ENCODE data around the gene DEXI. TPM values are rescaled to one million over a fixed set of nuclear protein-coding genes. Genes with fewer than 3 reads are reported as not detected.

The DEXI gene
- total and polyA plus RNA-seq, 2 experiments from 2014 or later = 92.1 to 115 TPM

- no peak for DNase-seq (ENCODE audit: low read depth in 1 of 2, low spot score in 1 of 2)
- no peaks in the 10 kb centered on the region for H3K9me3 ChIP-seq (ENCODE audit: low read depth)
- peaks cover 48% of the 10 kb centered on the region for H3K27me3 ChIP-seq
- H3K4me3 ChIP-seq = no peak overlapping the region
- no peaks in the 10 kb centered on the region for H3K36me3 ChIP-seq
- H3K27ac ChIP-seq = no peak overlapping the region
- H3K4me1 ChIP-seq (ENCODE audit: low read depth) = no peaks in the 10 kb centered on the region
- TF ChIP-seq CTCF (IDR thresholded peaks at IDR 0.05; ENCODE audit: low read depth, low read length) = no peak
Observed at GRCh38 chr16:10881479-10882030, 60.7 kb downstream of the DEXI start.

- TF ChIP-seq CTCF (IDR thresholded peaks at IDR 0.05; ENCODE audit: low read depth, low read length) = no peak
- no peaks in the 10 kb centered on the region for H3K36me3 ChIP-seq
- peaks cover 51% of the 10 kb centered on the region for H3K27me3 ChIP-seq
- DNase-seq (ENCODE audit: low read depth in 1 of 2, low spot score in 1 of 2) = no peak
- no peaks in the 10 kb centered on the region for H3K4me1 ChIP-seq (ENCODE audit: low read depth)
- H3K9me3 ChIP-seq (ENCODE audit: low read depth) = no peaks in the 10 kb centered on the region
- no peak overlapping the region for H3K4me3 ChIP-seq
- H3K27ac ChIP-seq = no peak overlapping the region
Observed at GRCh38 chr16:10880594-10881452, 61.4 kb downstream of the DEXI start.

- Histone ChIP-seq H3K27me3 (peaks cover 58% of the 10 kb centered on the region), H3K36me3 (no peaks in the 10 kb centered on the region), H3K4me3 (no peak overlapping the region), H3K27ac (no peak overlapping the region), H3K4me1 (ENCODE audit: low read depth) (no peaks in the 10 kb centered on the region), H3K9me3 (ENCODE audit: low read depth) (no peaks in the 10 kb centered on the region)
- no peak for DNase-seq (ENCODE audit: low read depth in 1 of 2, low spot score in 1 of 2)
- no peak for TF ChIP-seq CTCF (IDR thresholded peaks at IDR 0.05; ENCODE audit: low read depth, low read length)
Observed at GRCh38 chr16:10879681-10880589, 62.3 kb downstream of the DEXI start.

Other genes with a start within 250 kb of the DEXI start
- 0.48 and 0.99 TPM in 2 replicates for gene TEKT5, start 247.5 kb downstream of the DEXI start, total RNA-seq
- gene TEKT5, start 247.5 kb downstream of the DEXI start, polyA plus RNA-seq = 0.48 and 0.62 TPM in 2 replicates
- 44.6 and 60.4 TPM in 2 replicates for gene NUBP1, start 198.6 kb downstream of the DEXI start, total RNA-seq
- 53.2 and 54.0 TPM in 2 replicates for gene NUBP1, start 198.6 kb downstream of the DEXI start, polyA plus RNA-seq
- 2.0 and 2.5 TPM in 2 replicates for gene TVP23A, start 123.7 kb downstream of the DEXI start, total RNA-seq
- 0.87 and 2.1 TPM in 2 replicates for gene TVP23A, start 123.7 kb downstream of the DEXI start, polyA plus RNA-seq
- gene CIITA, start 65.3 kb downstream of the DEXI start, total RNA-seq = 0.06 TPM in 1 of 2 replicates, not detected in the other
- gene CIITA, start 65.3 kb downstream of the DEXI start, polyA plus RNA-seq = 0.81 and 1.1 TPM in 2 replicates
- gene CLEC16A, start 2.1 kb upstream of the DEXI start, total RNA-seq = 23.9 and 26.8 TPM in 2 replicates
- gene CLEC16A, start 2.1 kb upstream of the DEXI start, polyA plus RNA-seq = 17.5 and 23.6 TPM in 2 replicates